Peyer's patch (tissue), 4 donors: ENCODE data around the gene TCF20. TPM values are rescaled to one million over a fixed set of nuclear protein-coding genes. Genes with fewer than 3 reads are reported as not detected.

Experiments used
- DNase-seq, 3 donors: peaks; one replicate each; pipeline ENCODE4 v3.0.0-alpha.2; 2017 to 2019
- H3K27ac ChIP-seq, 4 donors: fragments of 200-600 bp; sonication (generic); one replicate each; pipeline ENCODE4 v1.5.1; 2016 to 2019
- H3K27me3 ChIP-seq, 2 donors: fragments of 200-600 bp; sonication (generic); one replicate each; pipeline ENCODE4 v1.5.1; 2019
- H3K36me3 ChIP-seq, 3 donors: fragments of 200-600 bp; sonication (generic); one replicate each; pipeline ENCODE4 v1.5.1; 2016 to 2019
- H3K4me1 ChIP-seq, 4 donors: fragments of 200-600 bp; sonication (generic); one replicate each; pipeline ENCODE4 v1.5.1; 2016 to 2019
- H3K4me3 ChIP-seq, 4 donors: fragments of 200-600 bp; sonication (generic); 1 replicate in 3 of 4; 2 replicates in 1 of 4; pipeline ENCODE4 v1.5.1; 2016 to 2019; ENCODE audit warnings: mild to moderate bottlenecking in 1 of 4
- H3K9me3 ChIP-seq, 4 donors: fragments of 200-600 bp; sonication (generic); one replicate each; pipeline ENCODE4 v1.5.1; 2016 to 2019; ENCODE audit warnings: mild to moderate bottlenecking in 1 of 4
- CTCF ChIP-seq, 6 experiments: fragments of 450-650 bp in 4 of 6; fragments of 200-600 bp in 2 of 6; sonication (generic) in 1 of 6; IDR thresholded peaks; one replicate each; pipeline ENCODE4 v1.5.1; 2017 to 2019; ENCODE audit warnings: antibody characterized with exemption in 6 of 6, mild to moderate bottlenecking in 3 of 6, moderate library complexity in 1 of 6
- POLR2A ChIP-seq, 2 donors: fragments of 450-650 bp; IDR thresholded peaks; one replicate each; pipeline ENCODE4 v1.5.1; 2017; ENCODE audit warnings: antibody characterized with exemption in 2 of 2, mild to moderate bottlenecking in 2 of 2, moderate library complexity in 2 of 2
- total RNA-seq, 4 donors: library from RNA; depleted of rRNA; stranded (reverse); fragments of >200 nt; gene quantifications; one replicate each; pipeline ENCODE4 v1.1.0, GENCODE V29; 2016

Gene TCF20
- total RNA-seq, 4 donors from 2014 or later = 43.8 to 75.1 (median 59.5) TPM

GRCh38 chr22:42283278-42284201, 13.1 kb upstream of the TCF20 start:
- DNase-seq = no peak
- H3K4me3 ChIP-seq = peak overlapping the region; percentile 8 to 50 (median 46)

GRCh38 chr22:42282943-42283277, 12.5 kb upstream of the TCF20 start:
- H3K4me3 ChIP-seq = peak overlapping the region; percentile 8 to 50 (median 46)
- DNase-seq = no peak
- no peaks in the 10 kb centered on the region for H3K27me3 ChIP-seq
- H3K36me3 ChIP-seq = no peaks in the 10 kb centered on the region
- H3K27ac ChIP-seq = peak overlapping the region in 2 of 4 donors; percentile 8 to 36
- H3K9me3 ChIP-seq = no peaks in the 10 kb centered on the region
- peaks cover 0 to 41% (median 16%) of the 10 kb centered on the region in 4 donors for H3K4me1 ChIP-seq
- TF ChIP-seq CTCF (IDR thresholded peaks at IDR 0.05) (no peak), POLR2A (IDR thresholded peaks at IDR 0.05) (no peak)

More at GRCh38 chr22:42283278-42284201, 13.1 kb upstream of the TCF20 start:
- Histone ChIP-seq H3K36me3 (no peaks in the 10 kb centered on the region), H3K9me3 (no peaks in the 10 kb centered on the region), H3K27ac (peak overlapping the region in 2 of 4 donors; percentile 8 to 36), H3K27me3 (no peaks in the 10 kb centered on the region), H3K4me1 (peaks cover 0 to 38% (median 16%) of the 10 kb centered on the region in 4 donors)
- TF ChIP-seq POLR2A (IDR thresholded peaks at IDR 0.05) (no peak), CTCF (IDR thresholded peaks at IDR 0.05) (no peak)

- no peak overlapping the region for H3K4me3 ChIP-seq
- no peaks in the 10 kb centered on the region for H3K36me3 ChIP-seq
- peak overlapping the region in 1 of 4 donors; percentile 36 for H3K27ac ChIP-seq
- H3K9me3 ChIP-seq = no peaks in the 10 kb centered on the region
- H3K27me3 ChIP-seq = no peaks in the 10 kb centered on the region
- peaks cover 0 to 41% (median 16%) of the 10 kb centered on the region in 4 donors for H3K4me1 ChIP-seq
- DNase-seq = peak in 2 of 3 donors; percentile 75 to 78
- TF ChIP-seq CTCF (IDR thresholded peaks at IDR 0.05) (peak in 2 of 6 experiments; percentile 15 to 24), POLR2A (IDR thresholded peaks at IDR 0.05) (no peak)
Measured at GRCh38 chr22:42282252-42282942, 11.9 kb upstream of the TCF20 start.

- Histone ChIP-seq H3K4me1 (peaks cover 0 to 41% (median 16%) of the 10 kb centered on the region in 4 donors), H3K36me3 (no peaks in the 10 kb centered on the region), H3K27me3 (no peaks in the 10 kb centered on the region), H3K27ac (peak overlapping the region in 1 of 4 donors; percentile 35), H3K4me3 (no peak overlapping the region), H3K9me3 (no peaks in the 10 kb centered on the region)
- no peak for DNase-seq
- TF ChIP-seq POLR2A (IDR thresholded peaks at IDR 0.05) (no peak), CTCF (IDR thresholded peaks at IDR 0.05) (no peak)
Measured at GRCh38 chr22:42281706-42282251, 11.3 kb upstream of the TCF20 start.

GRCh38 chr22:42281284-42281683, 10.8 kb upstream of the TCF20 start:
- no peaks in the 10 kb centered on the region for H3K27me3 ChIP-seq
- H3K4me3 ChIP-seq = no peak overlapping the region
- H3K27ac ChIP-seq = no peak overlapping the region
- H3K9me3 ChIP-seq = no peaks in the 10 kb centered on the region
- TF ChIP-seq CTCF (IDR thresholded peaks at IDR 0.05) = no peak
- no peak for TF ChIP-seq POLR2A (IDR thresholded peaks at IDR 0.05)
- peaks cover 0 to 41% (median 16%) of the 10 kb centered on the region in 4 donors for H3K4me1 ChIP-seq
- no peak for DNase-seq
- no peaks in the 10 kb centered on the region for H3K36me3 ChIP-seq
